Measurements from ENCODE around the gene FHOD3.

- TF ChIP-seq POLR2AphosphoS5 (IDR thresholded peaks at IDR 0.05; ENCODE audit: insufficient read depth in 1 of 2, low read depth in 1 of 2) = no peak
- no peak for TF ChIP-seq CTCF (IDR thresholded peaks at IDR 0.05)
- no peak for TF ChIP-seq POLR2A (IDR thresholded peaks at IDR 0.05)
These were observed 379.1 kb downstream of the FHOD3 start for GRCh38 chr18:36676629-36677028.
